ENCODE measurements around the gene DCDC1. TPM values are rescaled to one million over a fixed set of nuclear protein-coding genes. Genes with fewer than 3 reads are reported as not detected.

DCDC1 gene
- total RNA-seq, 1 donor from 2014 or later, result 0.21 TPM

- peak; percentile 77 for TF ChIP-seq CTCF (IDR thresholded peaks at IDR 0.05; ENCODE audit: insufficient read depth, low read length, poor library complexity, severe bottlenecking)
- Histone ChIP-seq H3K27me3 (ENCODE audit: control insufficient read depth, insufficient read depth, low read length) (no peaks in the 10 kb centered on the region), H3K4me3 (ENCODE audit: low read depth, low read length) (no peak overlapping the region), H3K36me3 (ENCODE audit: control insufficient read depth, insufficient read depth, low read length) (no peaks in the 10 kb centered on the region)
- DNase-seq (ENCODE audit: low read depth), result peak; percentile 25
These were observed 129.1 kb downstream of the DCDC1 start for GRCh38 chr11:31240340-31240904.

DNA sequence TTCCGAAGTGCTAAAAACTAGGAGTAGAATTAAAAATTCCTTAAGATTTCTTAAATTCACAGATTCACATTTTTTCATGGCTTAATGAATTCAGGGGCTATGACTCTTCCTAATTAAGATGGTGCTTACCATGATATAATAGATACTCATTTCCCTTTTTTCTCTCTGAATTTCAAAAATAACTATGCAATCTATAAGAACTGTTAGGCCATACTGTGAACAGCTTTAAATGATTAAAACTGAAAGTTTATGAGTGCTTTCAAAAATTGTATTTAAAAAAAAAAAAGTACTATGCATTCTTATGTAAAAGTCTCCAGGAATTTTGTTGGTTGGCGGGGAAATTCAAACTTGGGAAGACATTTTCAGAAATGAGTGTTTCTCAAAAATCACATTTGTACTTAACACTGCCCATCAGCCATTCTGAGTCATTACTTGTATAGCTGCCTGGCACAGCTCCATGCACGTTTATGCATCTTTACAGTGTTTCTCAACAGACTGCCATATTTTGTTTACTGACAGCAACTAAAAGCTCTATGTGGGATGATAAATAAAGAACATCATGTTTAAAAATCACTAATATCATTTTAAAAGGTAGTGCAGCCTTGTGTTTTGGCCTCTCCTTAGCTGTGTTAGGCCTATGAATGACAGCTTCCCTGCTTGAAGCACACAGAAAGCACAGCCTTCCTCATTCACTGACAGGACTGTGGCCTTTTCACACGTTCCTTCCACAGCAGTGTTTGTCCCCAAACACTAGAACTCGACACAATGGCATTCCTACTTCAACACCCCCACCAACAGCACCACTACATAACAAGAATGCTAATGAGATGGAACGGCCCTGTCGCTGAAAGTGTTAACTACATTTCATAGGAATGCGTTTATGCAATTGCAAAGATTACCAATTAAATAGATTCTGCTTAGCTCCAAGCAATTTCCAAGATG is 131.4 kb downstream of the DCDC1 start:
- no peak overlapping the region for H3K4me3 ChIP-seq (ENCODE audit: low read depth, low read length)
- no peaks in the 10 kb centered on the region for H3K27me3 ChIP-seq (ENCODE audit: control insufficient read depth, insufficient read depth, low read length)
- H3K36me3 ChIP-seq (ENCODE audit: control insufficient read depth, insufficient read depth, low read length), result no peaks in the 10 kb centered on the region
- DNase-seq (ENCODE audit: low read depth), result no peak
- TF ChIP-seq CTCF (IDR thresholded peaks at IDR 0.05; ENCODE audit: insufficient read depth, low read length, poor library complexity, severe bottlenecking), result no peak

- no peaks in the 10 kb centered on the region for H3K27me3 ChIP-seq (ENCODE audit: control insufficient read depth, insufficient read depth, low read length)
- peak; percentile 34 for TF ChIP-seq CTCF (IDR thresholded peaks at IDR 0.05; ENCODE audit: insufficient read depth, low read length, poor library complexity, severe bottlenecking)
- H3K4me3 ChIP-seq (ENCODE audit: low read depth, low read length), result no peak overlapping the region
- H3K36me3 ChIP-seq (ENCODE audit: control insufficient read depth, insufficient read depth, low read length), result no peaks in the 10 kb centered on the region
- DNase-seq (ENCODE audit: low read depth), result no peak
These were observed 133.4 kb downstream of the DCDC1 start for GRCh38 chr11:31236143-31236542.

DNA sequence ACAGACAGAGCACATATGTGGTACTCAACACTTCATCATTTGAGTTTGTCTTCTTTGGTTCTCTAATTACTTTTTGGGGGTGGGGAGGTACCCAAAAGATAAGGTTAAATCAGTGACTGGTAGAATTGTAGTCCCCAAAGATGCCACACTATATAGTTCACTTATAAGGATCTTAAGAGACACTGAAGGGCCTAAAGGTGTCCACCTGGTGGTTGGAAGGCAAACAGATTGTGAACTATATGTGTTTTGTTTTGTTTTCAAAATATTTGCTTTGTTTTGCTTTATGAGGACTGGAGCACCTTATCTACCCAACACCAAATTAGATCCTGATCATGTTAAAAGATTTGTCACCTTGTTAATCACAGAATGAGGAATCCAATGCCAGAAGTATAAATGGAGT is 136.1 kb downstream of the DCDC1 start:
- no peak overlapping the region for H3K4me3 ChIP-seq (ENCODE audit: low read depth, low read length)
- no peak for DNase-seq (ENCODE audit: low read depth)
- H3K36me3 ChIP-seq (ENCODE audit: control insufficient read depth, insufficient read depth, low read length), result no peaks in the 10 kb centered on the region
- TF ChIP-seq CTCF (IDR thresholded peaks at IDR 0.05; ENCODE audit: insufficient read depth, low read length, poor library complexity, severe bottlenecking), result peak; percentile 56
- no peaks in the 10 kb centered on the region for H3K27me3 ChIP-seq (ENCODE audit: control insufficient read depth, insufficient read depth, low read length)

DNA sequence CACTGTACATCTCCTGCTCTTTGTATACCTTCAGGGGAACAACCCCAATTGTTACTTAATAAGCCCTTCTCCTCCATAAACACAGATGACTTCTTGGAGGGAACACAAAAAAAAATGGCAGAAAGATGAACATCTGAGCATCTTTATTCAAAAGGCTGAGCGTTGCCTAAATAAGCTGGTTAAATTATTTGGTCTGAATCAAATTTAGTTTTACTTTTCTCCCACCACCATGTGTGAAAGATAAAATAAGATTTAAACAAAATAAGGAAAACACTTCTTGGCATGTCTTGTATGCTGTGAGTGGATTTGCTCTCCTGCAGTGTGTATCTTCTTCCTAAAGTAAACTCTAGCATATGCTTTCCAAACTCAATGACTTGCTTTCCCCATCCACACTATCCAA is 137.9 kb downstream of the DCDC1 start:
- DNase-seq (ENCODE audit: low read depth), result no peak
- no peak overlapping the region for H3K4me3 ChIP-seq (ENCODE audit: low read depth, low read length)
- H3K27me3 ChIP-seq (ENCODE audit: control insufficient read depth, insufficient read depth, low read length), result no peaks in the 10 kb centered on the region
- TF ChIP-seq CTCF (IDR thresholded peaks at IDR 0.05; ENCODE audit: insufficient read depth, low read length, poor library complexity, severe bottlenecking), result no peak
- H3K36me3 ChIP-seq (ENCODE audit: control insufficient read depth, insufficient read depth, low read length), result no peaks in the 10 kb centered on the region
